Measurements from ENCODE around the gene RTP3.

The RTP3 gene

GRCh38 chr3:46469680-46470357, 28.0 kb upstream of the RTP3 start:
- no peak for DNase-seq

- DNase-seq: no peak
Measured at GRCh38 chr3:46470831-46471230, 26.9 kb upstream of the RTP3 start.

GRCh38 chr3:46471371-46471914, 26.3 kb upstream of the RTP3 start:
- DNase-seq: no peak

GRCh38 chr3:46472736-46473135, 25.0 kb upstream of the RTP3 start:
- DNase-seq: no peak

- no peak for DNase-seq
Measured at GRCh38 chr3:46477145-46477544, 20.6 kb upstream of the RTP3 start.

GRCh38 chr3:46477756-46478155, 20.0 kb upstream of the RTP3 start:
- no peak for DNase-seq

- DNase-seq: no peak
Measured at GRCh38 chr3:46478341-46478740, 19.4 kb upstream of the RTP3 start.

- DNase-seq: no peak
Measured at GRCh38 chr3:46479021-46479420, 18.8 kb upstream of the RTP3 start.

- DNase-seq: no peak
Measured at GRCh38 chr3:46479696-46480095, 18.1 kb upstream of the RTP3 start.

GRCh38 chr3:46480491-46481195, 17.1 kb upstream of the RTP3 start:
- no peak for DNase-seq

GRCh38 chr3:46481636-46482035, 16.1 kb upstream of the RTP3 start:
- no peak for DNase-seq

- no peak for DNase-seq
Measured at GRCh38 chr3:46482632-46483350, 15.0 kb upstream of the RTP3 start.

GRCh38 chr3:46483825-46484224, 14.0 kb upstream of the RTP3 start:
- DNase-seq: no peak

GRCh38 chr3:46484388-46484787, 13.4 kb upstream of the RTP3 start:
- DNase-seq: no peak

GRCh38 chr3:46484911-46485778, 12.6 kb upstream of the RTP3 start:
- DNase-seq: no peak

- no peak for DNase-seq
Measured at GRCh38 chr3:46485779-46486175, 12.0 kb upstream of the RTP3 start.

GRCh38 chr3:46488735-46489361, 8.9 kb upstream of the RTP3 start:
- DNase-seq: peak; percentile 86 to 92

GRCh38 chr3:46489381-46489780, 8.4 kb upstream of the RTP3 start:
- DNase-seq: no peak

- no peak for DNase-seq
Measured at GRCh38 chr3:46489875-46490274, 7.9 kb upstream of the RTP3 start.

GRCh38 chr3:46490338-46491084, 7.3 kb upstream of the RTP3 start:
- no peak for DNase-seq

Measured in stimulated activated CD4-positive, alpha-beta T cell treated with anti-CD3 and anti-CD28 coated beads, Interleukin-4, amount 100 ng/mL, for 4 hours (primary cell).